Stimulated activated CD8-positive, alpha-beta memory T cell treated with anti-CD3 and anti-CD28 coated beads, Interleukin-15, amount 100 ng/mL, for 48 hours (primary cell): Measurements from ENCODE around the gene CTNNA1.
"Not testable (repeated sequence)": the region's sequence is repeated elsewhere in the genome, so short reads cannot be mapped to it uniquely, and the experiment has no call there.

Experiments
- DNase-seq, 2 donors: peaks; one replicate each; pipeline ENCODE4 v3.0.0-alpha.2; 2020; ENCODE audit warnings: low read depth in 2 of 2

CTNNA1 gene

GRCh38 chr5:138752951-138753793 is at the start of gene CTNNA1:
Gene CTNNA1, plus strand, starts transcription at chr5:138753425. Its CDS starts 28,500 bp downstream, at chr5:138781925.
- DNase-seq = peak; percentile 29 to 32

- not testable (repeated sequence) for DNase-seq
Measured at GRCh38 chr5:138703777-138704176, 49.4 kb upstream of the CTNNA1 start.

GRCh38 chr5:138705007-138705406 is 48.2 kb upstream of the CTNNA1 start:
- DNase-seq = no peak

DNA sequence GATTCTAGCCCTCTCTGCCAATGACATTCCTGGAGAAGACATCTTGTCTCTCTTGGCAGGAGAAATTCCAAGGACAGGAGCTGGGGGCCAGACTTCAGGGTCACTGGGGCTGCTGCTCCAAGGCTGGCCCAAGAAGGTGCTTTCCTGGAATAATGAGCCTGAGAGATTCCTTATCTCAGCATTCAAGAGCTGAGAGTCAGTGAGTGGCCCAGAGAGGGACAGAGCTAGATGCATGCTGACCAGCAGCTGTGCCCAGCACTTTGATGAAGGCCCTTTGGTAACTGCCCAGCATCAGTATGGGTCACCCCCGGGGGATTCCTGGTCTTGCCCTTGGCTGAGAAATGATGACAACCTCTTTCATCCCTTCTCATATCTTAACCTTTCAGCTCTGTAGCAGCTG is 47.7 kb upstream of the CTNNA1 start:
- DNase-seq = no peak

- DNase-seq = no peak
Measured at GRCh38 chr5:138706655-138707480, 46.4 kb upstream of the CTNNA1 start.

DNA sequence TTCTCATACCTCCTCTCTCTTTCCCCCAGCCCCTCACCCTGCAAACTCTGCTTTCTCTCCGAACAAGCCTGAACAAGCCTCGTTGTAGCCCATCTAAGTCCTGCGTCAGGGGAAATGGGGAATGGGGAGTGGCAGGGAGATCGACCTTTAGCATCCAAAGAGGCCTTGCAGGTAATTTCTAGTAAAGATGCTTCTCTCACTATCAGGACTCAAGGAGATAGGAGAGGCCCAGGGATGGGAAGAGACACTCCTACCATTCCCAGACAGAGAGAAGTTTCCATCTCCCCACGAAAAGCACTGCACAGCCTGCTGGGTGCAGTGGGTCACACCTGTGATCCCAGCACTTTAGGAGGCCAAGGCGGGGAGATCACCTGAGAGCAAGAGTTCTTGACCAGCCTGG is 44.4 kb upstream of the CTNNA1 start:
- DNase-seq = no peak

DNA sequence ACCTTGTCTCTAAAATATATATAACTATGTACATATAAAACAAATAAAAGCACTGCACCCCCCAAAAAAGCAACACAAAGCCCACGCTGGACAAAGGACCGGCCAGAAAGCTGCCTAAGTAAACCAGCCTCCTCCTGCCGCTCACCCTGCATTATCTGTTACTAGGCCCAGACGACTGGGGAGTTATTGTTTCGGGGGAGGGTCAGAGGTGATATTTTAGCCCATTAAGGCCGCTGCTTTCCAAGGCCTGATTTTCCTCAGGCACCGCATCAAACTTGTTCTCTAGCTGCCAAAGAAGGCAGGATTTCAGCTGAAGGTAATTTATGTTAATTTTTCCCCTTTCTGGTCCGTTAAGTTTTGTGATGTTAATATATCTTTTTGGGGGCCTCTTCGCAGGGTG is 44.0 kb upstream of the CTNNA1 start:
- no peak for DNase-seq

GRCh38 chr5:138711087-138711486 is 42.1 kb upstream of the CTNNA1 start:
- DNase-seq = no peak

DNA sequence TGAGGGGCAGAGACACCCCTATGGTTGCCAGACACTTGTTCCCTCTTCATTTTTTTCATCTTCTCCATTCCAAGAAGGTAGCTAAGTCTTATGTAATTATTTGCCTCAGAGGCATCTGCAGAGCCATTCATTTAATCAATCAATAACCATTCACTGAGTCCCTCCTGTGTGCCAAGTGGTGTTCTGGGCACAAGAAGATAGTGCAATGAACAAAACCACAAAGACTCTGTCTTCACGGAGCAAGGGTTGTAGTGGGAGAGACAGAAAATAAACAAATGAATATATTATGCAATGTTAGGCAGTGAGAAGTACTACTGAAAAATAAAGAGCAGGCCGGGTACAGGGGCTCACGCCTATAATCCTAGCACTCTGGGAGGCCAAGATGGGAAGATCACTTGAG is 41.4 kb upstream of the CTNNA1 start:
- no peak for DNase-seq

DNA sequence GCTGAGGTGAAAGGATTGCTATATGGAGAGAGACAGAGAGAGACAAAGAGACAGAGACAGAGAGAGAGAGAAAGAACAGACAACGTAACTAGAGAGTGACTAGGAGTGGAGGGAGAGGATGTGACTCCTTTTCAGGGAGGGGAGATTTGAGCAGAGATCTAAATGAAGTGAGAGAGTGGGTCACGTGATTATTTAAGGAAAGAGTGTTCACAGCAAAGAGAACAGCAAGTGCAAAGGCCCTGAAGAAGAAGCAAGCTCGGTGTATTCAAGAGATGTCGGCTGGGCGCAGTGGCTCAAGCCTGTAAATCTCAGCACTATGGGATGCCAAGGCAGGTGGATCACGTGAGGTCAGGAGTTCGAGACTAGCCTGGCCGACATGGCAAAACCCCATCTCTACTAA is 40.9 kb upstream of the CTNNA1 start:
- no peak for DNase-seq

DNA sequence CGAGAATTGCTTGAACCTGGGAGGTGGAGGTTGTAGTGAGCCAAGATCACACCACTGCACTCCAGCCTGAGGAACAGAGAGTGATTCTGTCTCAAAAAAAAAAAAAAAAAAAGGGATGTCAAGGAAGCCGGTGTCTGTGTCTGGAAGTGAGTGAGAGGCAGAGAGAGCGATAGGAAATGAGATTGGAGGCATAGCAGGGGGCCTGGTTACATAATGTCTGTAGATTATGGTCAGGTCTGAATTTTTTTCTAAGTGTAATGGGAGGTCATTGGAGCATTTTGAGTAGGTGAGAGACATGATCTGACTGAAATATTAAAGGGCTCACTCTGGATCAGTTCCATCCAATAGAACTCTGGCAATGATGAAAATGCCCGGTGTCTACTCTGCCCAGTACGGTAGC is 40.4 kb upstream of the CTNNA1 start:
- no peak for DNase-seq

DNA sequence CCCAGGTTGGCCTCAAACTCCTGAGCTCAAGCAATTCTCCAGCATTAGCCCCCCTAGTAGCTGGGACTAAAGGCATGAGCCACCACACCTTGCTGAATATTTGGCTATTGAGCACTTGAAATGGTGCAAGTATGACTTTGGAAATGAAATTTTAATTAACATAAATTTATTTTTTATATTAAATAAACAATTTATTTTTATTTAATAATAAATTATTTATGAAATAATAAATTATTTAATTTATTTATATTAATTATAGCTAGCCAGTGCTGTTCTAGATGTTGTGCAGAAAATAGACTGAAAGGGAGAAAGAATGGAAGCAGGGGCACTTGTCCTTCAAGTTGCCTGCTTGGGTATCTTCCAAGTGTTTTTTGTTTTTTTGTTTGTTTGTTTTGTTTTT is 40.0 kb upstream of the CTNNA1 start:
- DNase-seq = no peak

- DNase-seq = no peak
Measured at GRCh38 chr5:138714694-138715093, 38.5 kb upstream of the CTNNA1 start.

DNA sequence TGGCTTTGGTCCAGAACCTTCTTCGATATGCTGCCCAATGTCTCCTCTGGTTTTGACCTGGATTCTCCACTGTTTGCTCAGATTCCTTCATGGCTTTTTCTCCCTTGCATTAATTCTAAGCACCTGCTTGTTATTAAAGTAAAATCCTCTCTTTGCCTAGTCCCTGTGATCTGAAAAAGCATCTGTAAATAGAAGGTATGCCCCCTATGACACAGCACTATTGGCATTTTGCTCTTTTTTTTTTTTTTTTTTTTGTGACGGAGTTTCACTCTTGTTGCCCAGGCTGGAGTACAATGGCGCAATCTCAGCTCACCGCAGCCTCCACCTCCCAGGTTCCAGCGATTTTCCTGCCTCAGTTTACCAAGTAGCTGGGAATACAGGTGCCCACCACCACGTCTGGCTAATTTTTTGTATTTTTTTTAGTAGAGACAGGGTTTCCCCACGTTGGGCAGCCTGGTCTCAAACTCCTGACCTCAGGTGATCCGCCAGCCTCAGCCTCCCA is 37.2 kb upstream of the CTNNA1 start:
- DNase-seq = not testable (repeated sequence)

DNA sequence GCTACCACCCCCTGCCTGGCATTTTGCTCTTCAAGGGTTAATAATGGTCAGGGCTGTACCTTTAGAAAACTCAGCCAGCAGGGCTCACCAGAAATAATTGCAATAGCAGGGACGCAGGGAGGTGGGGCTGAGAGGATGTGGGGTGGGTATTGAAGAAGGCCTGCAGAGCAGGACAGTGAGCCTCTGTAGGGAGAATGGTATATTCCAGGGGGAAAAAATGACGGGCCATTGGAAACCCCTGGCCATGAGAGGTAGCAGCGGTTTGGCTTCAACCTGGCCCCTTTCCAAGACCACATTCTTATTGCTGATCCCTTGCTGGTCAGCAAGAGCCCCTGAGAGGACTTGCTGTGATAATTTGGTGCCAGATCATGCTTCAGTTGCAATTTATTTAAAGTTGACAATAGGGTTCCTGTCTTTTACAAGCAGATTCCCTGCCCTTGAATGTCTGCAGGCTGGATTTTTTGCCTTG is 36.7 kb upstream of the CTNNA1 start:
- DNase-seq = no peak

DNA sequence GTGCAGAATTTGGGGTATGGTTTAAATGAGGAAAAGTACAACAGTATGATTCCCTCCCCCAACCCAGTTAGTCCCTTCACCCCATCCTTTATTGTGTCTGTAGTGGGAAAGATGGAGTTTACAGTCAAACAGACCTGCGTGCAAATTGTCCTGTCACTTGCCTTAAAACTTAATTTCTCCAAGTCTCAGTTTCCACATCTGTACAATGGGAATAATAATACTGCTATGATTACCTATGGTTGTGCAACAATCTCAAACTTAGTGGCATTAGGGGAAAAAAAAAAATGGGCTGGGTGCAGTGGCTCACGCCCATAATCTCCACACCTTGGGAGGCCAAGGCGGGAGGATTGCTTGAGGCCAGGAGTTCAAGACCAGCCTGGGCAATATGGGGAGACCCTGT is 35.8 kb upstream of the CTNNA1 start:
- DNase-seq = no peak

- no peak for DNase-seq
Measured at GRCh38 chr5:138719811-138720210, 33.4 kb upstream of the CTNNA1 start.

DNA sequence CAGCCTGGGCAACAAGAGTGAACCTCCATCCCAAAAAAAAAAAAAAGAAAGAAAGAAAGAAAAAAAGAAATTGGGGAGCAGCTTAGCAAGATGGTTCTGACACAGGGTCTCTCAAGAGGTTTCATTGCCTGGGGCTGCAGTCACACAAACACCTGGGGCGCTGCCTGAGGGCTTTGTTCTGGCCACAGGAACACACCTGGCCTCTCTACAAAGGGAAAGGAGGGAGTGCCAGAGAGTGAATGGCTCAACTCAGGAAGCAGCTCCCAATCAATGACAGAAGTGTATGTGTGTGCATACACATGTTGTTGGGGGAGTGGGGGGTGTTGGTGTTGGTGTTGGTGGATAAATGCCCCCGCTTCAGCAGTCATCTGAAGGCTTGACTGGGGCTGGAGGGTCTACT is 32.4 kb upstream of the CTNNA1 start:
- DNase-seq = no peak

DNA sequence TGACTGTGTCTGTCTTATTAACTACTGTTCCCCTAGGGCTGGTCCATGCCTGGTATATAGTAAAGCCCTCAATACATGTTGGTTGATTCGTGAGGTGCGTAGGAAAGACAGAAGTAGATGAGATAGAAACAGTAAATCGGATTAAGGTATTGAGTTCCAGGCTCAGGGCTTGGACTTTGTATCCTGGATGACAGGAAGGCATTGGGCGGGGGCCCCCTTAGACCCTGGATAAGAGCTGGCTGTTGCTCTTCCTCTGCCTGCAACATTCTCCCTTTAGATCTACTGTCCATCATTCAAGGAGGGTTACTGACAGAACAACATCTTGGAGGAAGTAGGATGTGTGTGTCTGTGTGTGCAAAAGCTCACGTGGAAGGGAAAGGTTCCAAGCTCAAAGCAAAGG is 31.2 kb upstream of the CTNNA1 start:
- DNase-seq = no peak

DNA sequence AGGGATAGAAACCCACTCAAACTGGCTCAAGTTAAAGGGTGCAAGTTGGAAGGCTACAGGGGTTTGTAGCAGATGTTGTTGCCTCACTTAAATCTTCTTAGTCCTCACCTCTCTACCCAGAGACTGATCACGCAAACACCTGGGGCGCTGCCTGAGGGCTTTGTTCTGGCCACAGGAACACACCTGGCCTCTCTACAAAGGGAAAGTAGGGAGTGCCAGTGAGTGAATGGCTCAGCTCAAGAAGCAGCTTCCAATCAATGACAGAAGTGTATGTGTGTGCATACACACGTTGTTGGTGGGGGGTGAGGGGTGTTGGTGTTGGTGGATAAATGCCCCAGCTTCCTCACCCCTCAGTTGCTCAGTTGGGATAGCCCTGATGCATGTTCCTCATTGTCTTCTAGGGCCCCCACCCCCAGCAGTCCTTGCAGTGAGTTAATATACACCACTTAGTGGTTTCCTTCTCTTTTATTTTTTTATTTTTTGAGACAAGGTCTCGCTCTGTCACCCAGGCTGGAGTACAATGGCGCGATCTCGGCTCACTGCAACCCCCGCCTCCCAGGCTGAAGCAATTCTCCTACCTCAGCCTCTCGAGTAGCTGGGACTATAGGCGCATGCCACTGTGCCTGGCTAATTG is 30.6 kb upstream of the CTNNA1 start:
- DNase-seq = no peak

DNA sequence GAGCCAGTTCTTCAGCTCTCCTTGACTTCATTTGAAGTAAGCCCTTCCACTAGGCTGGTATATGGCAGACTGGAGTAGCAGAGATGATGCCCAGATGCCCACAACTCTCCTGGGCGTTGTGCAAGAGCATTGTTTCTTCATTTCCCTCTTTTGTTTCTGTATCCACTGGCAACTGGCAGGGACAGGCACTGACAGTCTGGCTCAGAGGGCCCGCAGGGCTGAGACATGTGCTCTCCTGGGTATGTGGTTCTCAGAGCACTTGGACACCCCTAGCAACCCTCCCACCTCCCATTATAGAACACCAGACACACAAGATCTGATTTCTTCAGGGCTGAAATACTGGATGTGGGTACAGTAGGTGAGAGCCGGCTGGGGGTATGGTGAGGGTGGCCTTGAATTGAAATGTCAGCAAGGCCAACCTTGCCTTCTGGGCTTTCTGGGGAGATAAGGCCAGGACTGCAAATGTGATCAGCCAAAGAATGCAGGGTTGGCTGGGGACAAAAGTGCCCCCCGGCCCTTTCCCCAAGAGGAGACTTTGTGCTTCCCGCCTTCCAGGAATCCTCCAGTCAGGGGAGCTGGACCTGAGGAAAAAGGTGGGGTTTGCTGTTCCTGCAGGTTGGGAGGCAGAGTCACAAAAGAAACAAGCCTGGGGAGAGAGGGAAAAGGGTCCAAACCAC is 28.6 kb upstream of the CTNNA1 start:
- no peak for DNase-seq
